ENCODE measurements around the gene TBC1D3G. TPM values are rescaled to one million over a fixed set of nuclear protein-coding genes. Genes with fewer than 3 reads are reported as not detected.
"Not testable (repeated sequence)": the region's sequence is repeated elsewhere in the genome, so short reads cannot be mapped to it uniquely, and the experiment has no call there.

The TBC1D3G gene
- not detected for polyA plus RNA-seq (2013, experiment 1 of 2; ENCODE audit: insufficient read length)
- polyA plus RNA-seq (2013, experiment 2 of 2; ENCODE audit: insufficient read length) = not detected

GRCh38 chr17:36323584-36323983, at the start of gene TBC1D3G:
Gene TBC1D3G, plus strand, starts transcription at chr17:36323884. Its CDS starts 1,528 bp downstream, at chr17:36325412.
- DNase-seq = not testable (repeated sequence)

- not testable (repeated sequence) for DNase-seq
Measured at GRCh38 chr17:36283256-36283655, 40.4 kb upstream of the TBC1D3G start.

- DNase-seq = not testable (repeated sequence)
Measured at GRCh38 chr17:36284219-36284618, 39.5 kb upstream of the TBC1D3G start.

GRCh38 chr17:36289965-36290612, 33.6 kb upstream of the TBC1D3G start:
- not testable (repeated sequence) for DNase-seq

- not testable (repeated sequence) for DNase-seq
Measured at GRCh38 chr17:36295161-36295560, 28.5 kb upstream of the TBC1D3G start.

- DNase-seq = not testable (repeated sequence)
Measured at GRCh38 chr17:36315736-36316135, 7.9 kb upstream of the TBC1D3G start.

GRCh38 chr17:36362496-36362895, 38.8 kb downstream of the TBC1D3G start:
- not testable (repeated sequence) for DNase-seq

GRCh38 chr17:36375938-36376337, 52.3 kb downstream of the TBC1D3G start:
- DNase-seq = not testable (repeated sequence)

All from fibroblast of skin of scalp (primary cell).